Retinal pigment epithelial cell (primary cell): Measurements from ENCODE around the gene ARFGEF2.
A peak's percentile ranks its signal among the peaks of the same experiment; 100 is the strongest.
"Not testable (repeated sequence)": the region's sequence is repeated elsewhere in the genome, so short reads cannot be mapped to it uniquely, and the experiment has no call there.

ENCODE experiments used
- DNase-seq: peaks from one replicate; pipeline ENCODE4 v3.0.0-alpha.2; 2010; ENCODE audit warnings: low read depth
- H3K4me3 ChIP-seq: 2 replicates; pipeline ENCODE4 v1.5.1; 2011; ENCODE audit warnings: mild to moderate bottlenecking, low read length, control low read depth, moderate library complexity
- CTCF ChIP-seq: conservative IDR thresholded peaks from 2 replicates; pipeline ENCODE4 v1.5.1; 2011; ENCODE audit warnings: low read depth, low read length, control low read depth, inconsistent platforms

The ARFGEF2 gene

DNA sequence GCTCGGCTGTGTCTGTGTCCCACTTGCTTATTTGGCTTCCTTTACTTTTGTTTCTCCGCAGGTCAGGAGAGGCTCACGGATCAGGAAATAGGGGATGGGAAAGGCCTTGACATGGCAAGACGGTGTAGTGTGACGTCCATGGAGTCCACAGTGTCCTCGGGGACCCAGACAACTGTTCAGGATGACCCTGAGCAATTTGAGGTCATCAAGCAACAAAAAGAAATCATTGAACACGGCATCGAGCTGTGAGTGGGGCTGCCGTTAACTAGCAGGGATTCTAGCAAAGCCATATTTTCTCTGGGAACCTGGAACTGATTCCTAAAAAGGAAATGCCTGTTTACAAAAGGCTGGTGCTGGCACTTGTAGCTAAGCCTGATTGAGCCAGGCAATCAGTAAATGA is 54.4 kb downstream of the ARFGEF2 start:
- H3K4me3 ChIP-seq: no peak overlapping the region
- DNase-seq: no peak
- TF ChIP-seq CTCF: no peak

DNA sequence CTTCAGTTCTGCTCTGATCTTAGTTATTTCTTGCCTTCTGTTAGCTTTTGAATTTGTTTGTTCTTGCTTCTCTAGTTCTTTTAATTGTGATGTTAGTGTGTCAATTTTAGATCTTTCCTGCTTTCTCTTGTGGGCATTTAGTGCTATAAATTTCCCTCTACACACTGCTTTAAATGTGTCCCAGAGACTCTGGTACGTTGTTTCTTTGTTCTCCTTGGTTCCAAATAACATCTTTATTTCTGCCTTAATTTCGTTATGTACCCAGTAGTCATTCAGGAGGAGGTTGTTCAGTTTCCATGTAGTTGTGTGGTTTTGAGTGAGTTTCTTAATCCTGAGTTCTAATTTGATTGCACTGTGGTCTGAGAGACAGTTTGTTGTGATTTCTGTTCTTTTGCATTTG is 58.5 kb downstream of the ARFGEF2 start:
- not testable (repeated sequence) for DNase-seq, H3K4me3 ChIP-seq

- no peak overlapping the region for H3K4me3 ChIP-seq
- peak; percentile 71 for DNase-seq
- TF ChIP-seq CTCF: no peak
These were observed 62.2 kb downstream of the ARFGEF2 start for GRCh38 chr20:48983423-48984400.

GRCh38 chr20:48984575-48985219 is 63.2 kb downstream of the ARFGEF2 start:
- no peak for DNase-seq
- TF ChIP-seq CTCF: no peak
- H3K4me3 ChIP-seq: no peak overlapping the region

GRCh38 chr20:48986899-48987298 is 65.4 kb downstream of the ARFGEF2 start:
- no peak for DNase-seq

GRCh38 chr20:48990467-48990866 is 69.0 kb downstream of the ARFGEF2 start:
- no peak for TF ChIP-seq CTCF
- no peak for DNase-seq
- no peak overlapping the region for H3K4me3 ChIP-seq

More at GRCh38 chr20:48986899-48987298, 65.4 kb downstream of the ARFGEF2 start:
- H3K4me3 ChIP-seq: no peak overlapping the region
- TF ChIP-seq CTCF: peak; percentile 46

DNA sequence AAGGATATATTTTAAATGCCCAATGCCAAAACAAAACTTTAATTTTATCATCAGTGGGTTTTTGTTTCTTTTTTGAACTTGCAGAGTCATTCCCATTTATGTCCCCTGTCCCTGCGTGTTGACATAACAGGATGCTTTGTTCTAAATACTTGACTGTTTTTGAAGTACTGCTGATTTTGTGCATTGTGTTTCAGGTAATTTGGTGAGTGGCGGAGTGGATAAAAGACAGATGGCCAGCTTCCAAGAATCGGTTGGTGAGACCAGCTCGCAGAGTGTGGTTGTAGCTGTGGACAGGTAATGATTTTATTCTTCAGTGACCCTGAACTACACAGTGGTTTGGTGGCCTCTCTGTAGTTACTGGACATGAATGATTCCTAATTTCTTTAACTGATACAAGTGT is 74.1 kb downstream of the ARFGEF2 start:
- TF ChIP-seq CTCF: no peak
- no peak overlapping the region for H3K4me3 ChIP-seq
- DNase-seq: no peak
